Raji (cell line): Measurements from ENCODE around the gene SCO2.

Experiments
- POLR2A ChIP-seq: IDR thresholded peaks from 2 replicates; pipeline ENCODE4 v1.6.1; 2011; ENCODE audit warnings: low read depth, low read length, control low read depth; ENCODE audit not compliant: insufficient read depth

Gene SCO2

DNA sequence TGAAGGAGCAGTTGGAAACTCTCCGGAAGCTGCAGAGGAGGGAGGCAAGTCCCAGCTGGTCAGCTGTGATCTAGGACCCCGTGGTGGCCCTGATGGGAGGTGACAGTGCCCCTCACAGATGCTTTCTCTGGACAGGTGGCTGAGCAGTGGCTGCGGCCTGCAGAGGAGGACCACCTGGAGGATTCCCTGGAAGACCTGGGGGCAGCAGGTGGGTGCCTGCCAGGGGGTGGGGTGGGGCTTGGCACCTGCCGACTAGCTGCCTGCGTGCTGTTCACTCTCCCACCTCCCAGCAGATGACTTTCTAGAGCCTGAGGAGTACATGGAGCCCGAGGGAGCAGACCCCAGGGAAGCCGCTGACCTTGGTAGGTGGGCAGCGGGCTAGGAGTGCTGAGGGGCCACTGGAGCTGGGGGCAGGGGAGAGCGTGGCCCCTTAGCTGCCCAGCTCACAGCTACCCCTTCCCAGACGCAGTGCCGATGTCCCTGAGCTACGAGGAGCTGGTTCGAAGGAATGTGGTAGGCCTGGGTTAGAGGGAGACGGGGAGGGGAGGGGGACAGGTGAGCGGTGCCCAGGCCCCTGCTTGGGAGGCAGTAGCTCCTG is 3.1 kb downstream of the SCO2 start:
- no peak for TF ChIP-seq POLR2A

DNA sequence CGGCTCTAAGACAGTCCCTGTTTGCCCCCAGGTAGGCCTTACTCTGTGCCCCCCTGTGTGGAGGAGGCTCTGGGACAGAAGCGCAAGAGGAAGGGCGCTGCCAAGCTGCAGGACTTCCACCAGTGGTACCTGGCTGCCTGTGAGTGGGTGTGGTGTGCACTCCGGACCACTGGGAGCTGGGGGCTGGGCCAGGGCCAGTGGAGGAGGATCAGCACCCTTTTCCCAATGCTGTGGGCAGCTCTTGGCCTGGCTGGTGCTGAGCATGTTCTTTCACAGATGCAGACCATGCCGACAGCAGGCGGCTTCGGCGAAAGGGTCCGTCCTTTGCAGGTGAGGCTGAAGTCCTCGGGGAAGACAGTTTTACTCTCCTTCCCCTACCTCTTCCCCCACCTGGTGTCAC is 3.7 kb downstream of the SCO2 start:
- no peak for TF ChIP-seq POLR2A

DNA sequence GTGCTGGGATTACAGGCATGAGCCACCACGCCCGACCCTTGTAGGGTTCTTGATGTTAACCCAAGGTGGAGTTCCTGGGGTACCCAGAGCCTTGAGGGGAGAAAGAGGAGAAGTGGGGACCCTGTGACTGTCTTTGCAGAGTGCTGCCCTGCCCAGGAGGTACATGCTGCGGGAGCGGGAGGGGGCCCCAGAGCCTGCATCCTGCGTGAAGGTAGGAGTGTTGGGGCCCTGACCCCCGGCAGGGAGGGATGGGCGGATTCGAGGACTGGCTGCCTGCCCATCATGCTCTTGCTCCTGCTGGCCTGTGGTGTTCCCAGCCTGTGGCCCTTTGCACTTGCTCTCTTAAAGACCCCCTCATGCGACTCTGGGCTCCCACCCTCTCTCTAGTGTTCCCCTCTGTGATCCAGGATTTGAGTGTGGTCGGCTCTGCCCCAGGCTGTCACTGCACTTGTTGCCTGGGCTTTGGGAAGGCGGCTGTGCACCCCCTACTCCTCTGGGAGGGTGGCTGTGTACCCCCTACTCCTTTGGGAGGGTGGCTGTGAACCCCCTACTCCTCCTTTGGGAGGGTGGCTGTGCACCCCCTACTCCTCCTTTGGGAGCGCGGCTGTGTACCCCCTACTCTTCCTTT is 4.5 kb downstream of the SCO2 start:
- TF ChIP-seq POLR2A: no peak

DNA sequence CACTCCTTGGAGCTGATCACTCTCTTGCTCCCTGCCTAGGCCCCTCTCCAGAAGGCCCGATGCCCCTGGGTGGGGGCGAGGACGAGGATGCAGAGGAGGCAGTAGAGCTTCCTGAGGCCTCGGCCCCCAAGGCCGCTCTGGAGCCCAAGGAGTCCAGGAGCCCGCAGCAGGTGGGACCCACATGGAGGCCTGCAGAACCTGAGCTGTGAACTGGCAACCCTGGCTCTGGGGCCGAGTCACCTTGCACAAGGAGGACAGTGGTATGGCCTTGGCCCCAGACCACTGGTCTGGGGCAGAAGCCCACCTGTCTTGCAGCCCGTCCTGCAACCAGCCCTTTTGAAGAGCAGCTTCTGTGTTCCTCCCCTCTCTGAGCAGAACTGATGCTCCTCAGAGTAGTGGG is 6.2 kb downstream of the SCO2 start:
- TF ChIP-seq POLR2A: no peak

DNA sequence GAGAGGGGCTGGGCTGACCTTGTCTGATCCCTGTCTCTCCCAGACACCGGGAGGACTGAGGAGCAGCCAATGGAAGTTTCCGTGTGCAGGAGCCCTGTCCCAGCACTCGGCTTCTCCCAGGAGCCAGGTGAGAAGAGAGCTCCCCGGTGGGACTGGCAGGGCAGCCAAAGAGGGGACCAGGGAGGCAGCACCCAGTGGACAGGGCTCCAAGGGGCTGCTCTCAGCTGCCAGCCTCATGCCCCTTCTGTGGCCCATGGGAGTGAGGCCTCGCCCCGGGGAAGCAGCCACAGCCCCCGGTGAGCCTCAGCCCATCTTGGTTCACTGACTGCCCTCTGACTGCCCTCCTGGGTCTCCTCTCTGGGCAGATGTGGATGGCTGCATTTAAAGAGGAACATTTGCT is 6.8 kb downstream of the SCO2 start:
- TF ChIP-seq POLR2A: no peak

DNA sequence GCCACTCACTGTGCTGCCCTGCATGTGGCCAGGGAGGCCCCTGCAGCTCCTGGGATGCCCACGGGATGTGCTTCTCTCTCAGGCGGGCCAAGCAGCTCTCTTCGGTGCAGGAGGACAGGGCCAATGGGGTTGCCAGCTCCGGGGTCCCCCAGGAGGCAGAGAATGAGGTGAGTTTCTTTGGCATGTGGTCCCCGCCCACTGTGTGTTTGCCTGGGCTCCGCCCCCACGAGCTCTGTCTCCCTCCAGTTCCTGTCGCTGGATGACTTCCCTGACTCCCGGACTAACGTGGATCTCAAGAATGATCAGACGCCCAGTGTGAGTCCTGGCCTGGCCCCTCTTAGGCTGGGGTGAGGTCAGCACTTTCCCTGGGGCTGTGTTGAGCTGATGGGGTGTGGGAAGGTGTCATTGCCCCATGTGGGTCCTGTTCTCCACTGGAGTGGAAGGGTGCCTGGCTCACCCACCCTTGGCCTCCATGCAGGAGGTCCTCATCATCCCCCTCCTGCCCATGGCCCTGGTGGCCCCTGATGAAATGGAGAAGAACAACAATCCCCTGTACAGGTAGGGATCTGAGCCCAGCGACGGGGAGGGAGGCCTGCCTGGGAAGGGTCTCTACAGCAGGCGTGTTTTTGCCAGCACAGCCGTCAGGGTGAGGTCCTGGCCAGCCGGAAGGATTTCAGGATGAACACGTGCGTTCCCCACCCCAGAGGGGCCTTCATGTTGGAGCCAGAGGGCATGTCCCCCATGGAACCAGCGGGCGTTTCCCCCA is 7.7 kb downstream of the SCO2 start:
- no peak for TF ChIP-seq POLR2A

DNA sequence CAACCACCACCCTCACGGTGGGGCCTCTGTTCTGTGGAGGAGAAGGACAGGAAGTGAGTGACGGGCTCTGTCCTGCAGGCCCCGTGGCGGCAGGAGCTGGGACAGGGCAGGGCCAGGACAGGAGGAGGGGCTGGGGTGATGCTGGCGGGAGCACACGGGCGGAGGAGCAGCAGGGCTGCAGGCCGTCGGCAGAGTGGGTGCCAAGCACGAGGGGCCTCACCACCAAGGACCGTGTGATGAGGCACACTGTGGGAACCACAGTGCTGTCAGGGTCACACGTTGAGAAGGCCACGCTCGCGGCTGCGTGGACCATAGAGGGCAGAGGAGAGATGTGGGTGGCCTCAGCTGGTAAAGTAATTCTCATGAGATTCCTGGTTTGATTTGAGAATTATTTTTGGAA is 8.5 kb downstream of the SCO2 start:
- no peak for TF ChIP-seq POLR2A

DNA sequence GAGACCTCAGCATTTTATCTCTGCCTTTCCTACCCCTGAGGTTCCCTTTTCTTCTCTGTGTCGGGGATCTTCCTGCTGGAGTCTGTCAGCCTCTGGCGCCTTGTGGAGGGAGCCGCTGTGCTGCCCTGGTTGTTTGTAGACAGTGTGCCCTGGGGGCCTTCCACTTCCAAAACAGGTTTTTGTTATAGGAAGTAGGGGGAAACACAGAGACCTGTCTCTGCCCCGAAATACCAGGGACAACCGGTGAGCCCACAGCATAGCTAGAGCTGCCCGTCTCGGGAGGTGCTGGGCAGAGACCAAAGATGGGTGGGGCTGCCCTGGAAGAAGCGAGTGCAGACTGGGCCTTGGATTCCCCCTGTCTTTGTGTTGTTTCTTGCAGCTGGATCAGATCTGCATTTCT is 9.3 kb downstream of the SCO2 start:
- no peak for TF ChIP-seq POLR2A

DNA sequence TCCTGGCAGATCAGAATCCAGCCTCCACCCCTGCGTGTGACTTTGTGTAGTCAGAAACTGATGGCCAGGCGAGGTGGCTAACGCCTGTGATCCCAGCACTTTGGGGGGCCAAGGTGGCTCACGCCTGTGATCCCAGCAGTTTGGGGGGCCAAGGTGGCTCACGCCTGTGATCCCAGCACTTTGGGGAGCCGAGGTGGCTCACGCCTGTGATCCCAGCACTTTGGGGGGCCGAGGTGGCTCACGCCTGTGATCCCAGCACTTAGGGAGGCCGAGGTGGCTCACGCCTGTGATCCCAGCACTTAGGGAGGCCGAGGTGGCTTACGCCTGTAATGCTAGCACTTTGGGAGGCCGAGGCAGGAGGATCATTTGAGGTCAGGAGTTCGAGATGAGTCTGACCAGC is 12.2 kb downstream of the SCO2 start:
- TF ChIP-seq POLR2A: no peak

DNA sequence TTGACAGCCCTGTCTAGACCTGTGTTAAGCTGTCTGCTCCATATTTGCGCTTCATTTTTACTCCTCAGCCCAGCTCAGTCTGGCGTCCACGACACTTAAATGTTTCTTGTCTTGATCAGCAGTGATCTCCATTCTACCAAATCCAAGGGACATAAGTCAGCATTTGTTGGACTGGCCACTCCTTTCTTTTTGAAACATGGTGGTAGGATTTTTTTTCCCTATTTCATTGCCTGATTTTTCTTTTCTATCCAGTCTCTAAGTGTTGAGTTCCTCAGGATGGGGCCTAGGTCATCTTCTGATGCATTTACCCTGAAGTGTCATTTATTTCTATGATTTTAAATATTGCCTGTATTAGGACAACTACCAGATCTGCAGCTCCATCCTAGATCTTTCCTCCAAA is 16.5 kb downstream of the SCO2 start:
- TF ChIP-seq POLR2A: no peak

DNA sequence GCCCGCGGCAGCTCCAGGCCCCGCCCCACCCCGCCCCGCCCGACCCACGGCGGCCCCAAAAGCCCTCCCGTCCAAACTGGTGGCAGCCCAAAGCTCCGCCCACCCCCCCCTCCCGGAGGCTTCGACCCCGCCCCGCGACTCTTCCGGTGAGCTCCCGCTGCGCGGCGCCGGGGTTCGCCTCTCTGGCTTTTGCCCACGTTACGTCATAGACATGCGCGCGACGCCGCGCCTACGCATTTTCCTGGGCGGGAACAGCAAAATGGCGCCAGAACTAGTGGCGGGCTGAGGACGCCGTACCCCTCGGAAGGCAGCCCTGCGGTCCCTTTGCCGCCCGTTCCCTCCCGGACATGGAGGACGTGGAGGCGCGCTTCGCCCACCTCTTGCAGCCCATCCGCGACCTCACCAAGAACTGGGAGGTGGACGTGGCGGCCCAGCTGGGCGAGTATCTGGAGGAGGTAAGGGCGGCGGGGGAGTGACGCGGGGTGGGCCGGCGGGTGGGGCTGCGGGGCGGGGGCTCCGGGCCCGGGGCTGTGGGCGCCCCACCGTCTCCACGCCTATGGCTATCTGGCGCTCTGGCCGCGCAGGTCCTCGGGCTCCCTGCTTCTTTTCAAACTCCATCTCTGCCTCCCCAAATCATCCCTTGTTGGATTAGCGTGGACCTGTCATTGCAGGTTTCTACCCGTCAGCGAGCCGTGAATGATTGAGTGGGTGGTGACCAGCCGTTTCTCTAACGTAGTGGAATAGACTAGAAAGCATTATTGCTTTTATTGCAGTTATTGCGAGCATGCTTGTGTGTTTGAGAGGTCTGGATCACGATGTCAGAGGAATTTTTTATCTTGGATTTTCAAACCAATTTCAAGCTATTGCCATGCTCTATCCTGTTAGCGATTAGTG is 17.2 kb downstream of the SCO2 start, which contains the start of gene NCAPH2:
Gene NCAPH2, plus strand, starts transcription at position 234 of the 894 bp plus-strand sequence. Its CDS starts 114 bp downstream, at position 348.
- TF ChIP-seq POLR2A: peak; percentile 87

DNA sequence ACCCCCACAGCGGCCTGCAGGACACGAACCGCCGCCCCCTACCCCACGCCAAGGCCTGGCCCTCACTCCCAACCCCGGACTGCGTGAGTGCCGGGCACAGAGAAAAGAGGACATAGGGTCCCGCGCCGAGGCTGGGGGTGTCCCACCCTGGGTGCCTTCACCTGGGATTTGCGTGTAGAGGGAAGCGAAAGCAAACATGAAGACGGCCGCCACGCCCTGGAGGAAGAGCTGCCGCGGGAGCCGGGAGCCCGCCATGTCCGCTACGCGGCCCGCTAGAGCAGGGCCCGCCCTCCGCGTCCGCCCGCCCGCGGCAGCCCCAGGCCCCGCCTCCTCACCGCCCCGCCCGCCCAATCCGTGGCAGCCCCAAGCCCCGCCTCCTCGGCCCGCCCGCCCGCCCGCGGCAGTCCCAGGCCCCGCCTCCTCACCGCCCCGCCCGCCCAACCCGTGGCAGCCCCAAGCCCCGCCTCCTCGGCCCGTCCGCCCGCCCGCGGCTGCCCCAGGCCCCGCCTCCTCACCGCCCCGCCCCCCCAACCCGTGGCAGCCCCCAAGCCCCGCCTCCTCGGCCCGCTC is 17.9 kb downstream of the SCO2 start, which contains the start of gene LMF2:
Gene LMF2, minus strand, starts transcription at position 282 of the 570 bp plus-strand sequence. Its CDS starts 27 bp downstream, at position 255.
- peak; percentile 63 for TF ChIP-seq POLR2A

DNA sequence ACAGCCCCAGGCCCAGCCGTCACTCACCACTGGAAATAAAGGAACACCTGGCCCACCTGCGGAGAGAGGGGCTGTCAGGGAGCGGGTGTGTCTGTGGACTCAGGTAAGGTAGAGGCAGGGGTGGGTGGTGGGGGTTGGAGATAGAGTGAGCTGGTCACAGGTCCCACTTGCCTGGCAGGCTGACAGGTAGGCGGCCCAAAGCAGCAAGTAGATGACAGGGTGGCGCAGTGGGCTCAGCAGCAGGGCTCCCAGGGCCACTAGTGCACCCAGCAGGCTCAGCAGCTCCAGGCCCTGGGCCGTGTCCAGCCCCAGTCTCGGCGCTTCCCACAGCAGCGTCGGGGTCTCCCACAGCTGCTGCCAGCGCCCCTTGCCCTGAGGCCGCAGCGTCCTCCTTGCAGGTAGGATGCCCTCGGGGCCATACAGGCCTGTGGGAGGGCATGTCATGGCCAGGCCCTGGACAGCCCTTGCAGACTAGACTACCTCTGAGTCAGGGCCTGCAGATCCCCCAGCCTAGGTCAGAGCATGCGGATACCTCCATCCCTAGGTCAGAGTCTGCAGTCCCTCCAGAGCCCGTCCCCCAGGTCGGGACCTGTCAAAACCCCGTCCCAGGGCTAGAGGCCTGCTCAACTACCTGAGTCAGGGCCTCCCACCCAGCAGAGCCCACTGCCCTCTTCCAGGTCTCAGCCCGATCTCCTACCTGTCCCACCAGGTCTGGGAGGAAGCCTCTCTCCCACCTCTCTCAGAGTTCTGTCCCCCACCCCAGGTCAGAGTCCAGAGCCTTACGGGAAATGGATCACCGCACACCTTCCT is 18.6 kb downstream of the SCO2 start:
- TF ChIP-seq POLR2A: no peak
